ENCODE results near the gene B3GNT7.

Gene B3GNT7

GRCh38 chr2:231371430-231372054, 24.0 kb upstream of the B3GNT7 start:
- TF ChIP-seq FOXP2 (optimal IDR thresholded peaks at IDR 0.05; ENCODE audit: borderline replicate concordance, extremely low read depth, extremely low read length, insufficient read depth) (no peak), REST (IDR thresholded peaks at IDR 0.05; ENCODE audit: insufficient read depth in 1 of 2, low read depth in 2 of 2, low read length in 2 of 2) (no peak), POLR2AphosphoS5 (IDR thresholded peaks at IDR 0.05; ENCODE audit: low read depth, low read length) (no peak), SIN3A (IDR thresholded peaks at IDR 0.05; ENCODE audit: borderline replicate concordance, insufficient read depth, low read length) (no peak), TAF1 (IDR thresholded peaks at IDR 0.05; ENCODE audit: borderline replicate concordance, insufficient read depth, low read length) (no peak)

- no peak for TF ChIP-seq POLR2AphosphoS5 (IDR thresholded peaks at IDR 0.05; ENCODE audit: low read depth, low read length)
- TF ChIP-seq REST (IDR thresholded peaks at IDR 0.05; ENCODE audit: insufficient read depth in 1 of 2, low read depth in 2 of 2, low read length in 2 of 2): no peak
- TF ChIP-seq SIN3A (IDR thresholded peaks at IDR 0.05; ENCODE audit: borderline replicate concordance, insufficient read depth, low read length): no peak
- no peak for TF ChIP-seq FOXP2 (optimal IDR thresholded peaks at IDR 0.05; ENCODE audit: borderline replicate concordance, extremely low read depth, extremely low read length, insufficient read depth)
- TF ChIP-seq TAF1 (IDR thresholded peaks at IDR 0.05; ENCODE audit: borderline replicate concordance, insufficient read depth, low read length): no peak
Observed at GRCh38 chr2:231372326-231372725, 23.2 kb upstream of the B3GNT7 start.

GRCh38 chr2:231373184-231373583, 22.3 kb upstream of the B3GNT7 start:
- no peak for TF ChIP-seq SIN3A (IDR thresholded peaks at IDR 0.05; ENCODE audit: borderline replicate concordance, insufficient read depth, low read length)
- no peak for TF ChIP-seq TAF1 (IDR thresholded peaks at IDR 0.05; ENCODE audit: borderline replicate concordance, insufficient read depth, low read length)
- no peak for TF ChIP-seq POLR2AphosphoS5 (IDR thresholded peaks at IDR 0.05; ENCODE audit: low read depth, low read length)
- no peak for TF ChIP-seq REST (IDR thresholded peaks at IDR 0.05; ENCODE audit: insufficient read depth in 1 of 2, low read depth in 2 of 2, low read length in 2 of 2)
- no peak for TF ChIP-seq FOXP2 (optimal IDR thresholded peaks at IDR 0.05; ENCODE audit: borderline replicate concordance, extremely low read depth, extremely low read length, insufficient read depth)

- no peak for TF ChIP-seq TAF1 (IDR thresholded peaks at IDR 0.05; ENCODE audit: borderline replicate concordance, insufficient read depth, low read length)
- no peak for TF ChIP-seq REST (IDR thresholded peaks at IDR 0.05; ENCODE audit: insufficient read depth in 1 of 2, low read depth in 2 of 2, low read length in 2 of 2)
- no peak for TF ChIP-seq FOXP2 (optimal IDR thresholded peaks at IDR 0.05; ENCODE audit: borderline replicate concordance, extremely low read depth, extremely low read length, insufficient read depth)
- TF ChIP-seq SIN3A (IDR thresholded peaks at IDR 0.05; ENCODE audit: borderline replicate concordance, insufficient read depth, low read length): no peak
- TF ChIP-seq POLR2AphosphoS5 (IDR thresholded peaks at IDR 0.05; ENCODE audit: low read depth, low read length): no peak
Observed at GRCh38 chr2:231373786-231374349, 21.6 kb upstream of the B3GNT7 start.
